ENCODE data around the gene VPS13C.

DNA sequence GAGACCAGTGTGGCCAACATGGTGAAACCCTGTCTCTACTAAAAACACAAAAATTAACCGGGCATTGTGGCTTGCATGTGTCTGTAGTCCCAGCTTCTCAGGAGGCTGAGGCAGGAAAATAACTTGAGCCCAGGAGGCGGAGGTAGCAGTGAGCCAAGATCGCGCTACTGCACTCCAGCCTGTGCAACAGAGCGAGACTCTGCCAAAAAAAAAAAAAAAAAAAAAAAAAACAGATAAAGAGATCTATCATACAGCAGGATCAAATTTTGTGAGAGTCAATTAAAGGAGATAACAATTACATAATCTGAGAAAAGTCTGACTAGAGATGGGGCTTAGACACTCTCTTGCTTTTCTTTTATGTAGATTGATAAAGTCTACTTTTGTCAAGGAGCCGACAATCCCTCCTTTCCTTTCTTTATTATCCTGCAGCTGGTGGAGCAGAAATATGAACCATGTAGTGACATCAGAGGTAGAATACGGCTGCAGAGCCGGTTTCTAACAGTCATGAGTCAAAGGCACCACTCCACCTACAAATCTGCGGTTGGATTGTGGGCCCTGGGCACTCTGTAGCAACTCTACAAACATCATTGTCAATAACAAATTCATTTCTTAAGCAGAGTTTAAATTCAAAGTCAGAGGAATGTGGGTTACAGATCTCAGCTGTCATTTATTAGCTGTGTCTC is 15.5 kb upstream of the VPS13C start:
- TF ChIP-seq, protein P1, sequence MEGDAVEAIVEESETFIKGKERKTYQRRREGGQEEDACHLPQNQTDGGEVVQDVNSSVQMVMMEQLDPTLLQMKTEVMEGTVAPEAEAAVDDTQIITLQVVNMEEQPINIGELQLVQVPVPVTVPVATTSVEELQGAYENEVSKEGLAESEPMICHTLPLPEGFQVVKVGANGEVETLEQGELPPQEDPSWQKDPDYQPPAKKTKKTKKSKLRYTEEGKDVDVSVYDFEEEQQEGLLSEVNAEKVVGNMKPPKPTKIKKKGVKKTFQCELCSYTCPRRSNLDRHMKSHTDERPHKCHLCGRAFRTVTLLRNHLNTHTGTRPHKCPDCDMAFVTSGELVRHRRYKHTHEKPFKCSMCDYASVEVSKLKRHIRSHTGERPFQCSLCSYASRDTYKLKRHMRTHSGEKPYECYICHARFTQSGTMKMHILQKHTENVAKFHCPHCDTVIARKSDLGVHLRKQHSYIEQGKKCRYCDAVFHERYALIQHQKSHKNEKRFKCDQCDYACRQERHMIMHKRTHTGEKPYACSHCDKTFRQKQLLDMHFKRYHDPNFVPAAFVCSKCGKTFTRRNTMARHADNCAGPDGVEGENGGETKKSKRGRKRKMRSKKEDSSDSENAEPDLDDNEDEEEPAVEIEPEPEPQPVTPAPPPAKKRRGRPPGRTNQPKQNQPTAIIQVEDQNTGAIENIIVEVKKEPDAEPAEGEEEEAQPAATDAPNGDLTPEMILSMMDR (IDR thresholded peaks at IDR 0.05; ENCODE audit: low read length): no peak
- no peak for TF ChIP-seq EZH2 (IDR thresholded peaks at IDR 0.05; ENCODE audit: borderline replicate concordance, low read length)

All from OCI-LY1 (cell line).